Measurements from ENCODE around the gene GNB4.

- TF ChIP-seq, protein P1, sequence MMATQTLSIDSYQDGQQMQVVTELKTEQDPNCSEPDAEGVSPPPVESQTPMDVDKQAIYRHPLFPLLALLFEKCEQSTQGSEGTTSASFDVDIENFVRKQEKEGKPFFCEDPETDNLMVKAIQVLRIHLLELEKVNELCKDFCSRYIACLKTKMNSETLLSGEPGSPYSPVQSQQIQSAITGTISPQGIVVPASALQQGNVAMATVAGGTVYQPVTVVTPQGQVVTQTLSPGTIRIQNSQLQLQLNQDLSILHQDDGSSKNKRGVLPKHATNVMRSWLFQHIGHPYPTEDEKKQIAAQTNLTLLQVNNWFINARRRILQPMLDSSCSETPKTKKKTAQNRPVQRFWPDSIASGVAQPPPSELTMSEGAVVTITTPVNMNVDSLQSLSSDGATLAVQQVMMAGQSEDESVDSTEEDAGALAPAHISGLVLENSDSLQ (IDR thresholded peaks at IDR 0.05): no peak
- TF ChIP-seq YY1 (IDR thresholded peaks at IDR 0.05; ENCODE audit: low read depth, low read length) (no peak), POLR2A (IDR thresholded peaks at IDR 0.05; ENCODE audit: low read depth, low read length) (no peak), SP1 (IDR thresholded peaks at IDR 0.05; ENCODE audit: low read depth, low read length) (no peak), CTCF (IDR thresholded peaks at IDR 0.05 in 2 of 3, conservative IDR thresholded peaks at IDR 0.05 in 1 of 3; ENCODE audit: control insufficient read depth in 2 of 3, extremely low read depth in 1 of 3, insufficient read depth in 1 of 3, low read depth in 3 of 3, low read length in 3 of 3) (no peak), FOXK2 (IDR thresholded peaks at IDR 0.05) (no peak), RFX5 (IDR thresholded peaks at IDR 0.05; ENCODE audit: low read depth, low read length) (no peak), EZH2 (IDR thresholded peaks at IDR 0.05; ENCODE audit: borderline replicate concordance, control insufficient read depth, low read depth, low read length) (no peak), SREBF2 (IDR thresholded peaks at IDR 0.05; ENCODE audit: low read length) (no peak), CREB1 (IDR thresholded peaks at IDR 0.05; ENCODE audit: low read depth) (no peak), ZBTB33 (IDR thresholded peaks at IDR 0.05) (no peak)
- TF ChIP-seq, protein P2, sequence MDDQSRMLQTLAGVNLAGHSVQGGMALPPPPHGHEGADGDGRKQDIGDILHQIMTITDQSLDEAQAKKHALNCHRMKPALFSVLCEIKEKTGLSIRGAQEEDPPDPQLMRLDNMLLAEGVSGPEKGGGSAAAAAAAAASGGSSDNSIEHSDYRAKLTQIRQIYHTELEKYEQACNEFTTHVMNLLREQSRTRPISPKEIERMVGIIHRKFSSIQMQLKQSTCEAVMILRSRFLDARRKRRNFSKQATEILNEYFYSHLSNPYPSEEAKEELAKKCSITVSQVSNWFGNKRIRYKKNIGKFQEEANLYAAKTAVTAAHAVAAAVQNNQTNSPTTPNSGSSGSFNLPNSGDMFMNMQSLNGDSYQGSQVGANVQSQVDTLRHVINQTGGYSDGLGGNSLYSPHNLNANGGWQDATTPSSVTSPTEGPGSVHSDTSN (IDR thresholded peaks at IDR 0.05; ENCODE audit: insufficient replicate concordance, low read depth, low read length): no peak
Measured at GRCh38 chr3:179369621-179370020, 81.6 kb downstream of the GNB4 start.

Measured in GM12878 (cell line).